Panc1 (cell line): ENCODE data around the gene VPS51. TPM values are rescaled to one million over a fixed set of nuclear protein-coding genes. Genes with fewer than 3 reads are reported as not detected.

ENCODE experiments used
- ATAC-seq: fragments of 200-7000 bp; cut with Tn5 transposase; 2 replicates; pipeline ENCODE4 v1.9.1; 2020; ENCODE audit warnings: mild to moderate bottlenecking, moderate library complexity
- BruUV-seq: library from RNA; stranded (reverse); fragments of 400-500 nt; replicated peaks from 2 replicates; lab custom pipeline; 2021; lab: Mats Ljungman, UMichigan
- CTCF ChIA-PET: fragments of 300-600 bp; sonication (Branson Sonifier 250); formaldehyde crosslinking; loops from one replicate; lab custom pipeline; 2022; ENCODE audit warnings: antibody characterized with exemption; lab: Charles Lee
- POLR2A ChIA-PET: fragments of 300-600 bp; sonication (Branson Sonifier 250); formaldehyde crosslinking; loops from one replicate; lab custom pipeline; 2022; ENCODE audit warnings: antibody characterized with exemption; lab: Charles Lee
- DNase-seq: peaks from one replicate; pipeline ENCODE4 v3.0.0-alpha.2; 2010; ENCODE audit warnings: low read depth, low spot score
- H3K27ac ChIP-seq: 2 replicates; pipeline ENCODE4 v1.5.1; 2011; ENCODE audit warnings: mild to moderate bottlenecking, low read length, inconsistent platforms
- H3K27me3 ChIP-seq: fragments of 200-500 bp; sonication (Bioruptor generic); 2 replicates; pipeline ENCODE4 v1.6.0; 2014; ENCODE audit warnings: low read length, inconsistent platforms; ENCODE audit not compliant: control insufficient read depth, insufficient read depth
- H3K36me3 ChIP-seq: fragments of 200-500 bp; sonication (Bioruptor generic); 2 replicates; pipeline ENCODE4 v1.5.1; 2014; ENCODE audit warnings: inconsistent platforms, mild to moderate bottlenecking, low read length, moderate library complexity; ENCODE audit not compliant: control insufficient read depth, insufficient read depth
- H3K4me1 ChIP-seq: 2 replicates; pipeline ENCODE4 v1.5.1; 2011; ENCODE audit warnings: inconsistent platforms, mild to moderate bottlenecking, low read length, moderate library complexity; ENCODE audit not compliant: control insufficient read depth, insufficient read depth
- H3K4me3 ChIP-seq, 2 experiments: 2 replicates each; pipeline ENCODE4 v1.5.1; 2011 to 2012; ENCODE audit warnings: low read depth in 2 of 2, low read length in 2 of 2, mild to moderate bottlenecking in 2 of 2, inconsistent platforms in 1 of 2, moderate library complexity in 1 of 2
- H3K9me3 ChIP-seq: fragments of 200-500 bp; sonication (Bioruptor generic); 2 replicates; pipeline ENCODE4 v1.5.1; 2014; ENCODE audit warnings: low read depth, mild to moderate bottlenecking, inconsistent platforms, low read length, moderate library complexity; ENCODE audit not compliant: control insufficient read depth, insufficient read depth
- POLR2AphosphoS5 ChIP-seq: IDR thresholded peaks from 2 replicates; pipeline ENCODE4 v1.6.1; 2012; ENCODE audit warnings: mild to moderate bottlenecking, low read depth, low read length, moderate library complexity
- SIN3A ChIP-seq: IDR thresholded peaks from 2 replicates; pipeline ENCODE4 v1.6.1; 2012; ENCODE audit warnings: low read depth, mild to moderate bottlenecking, low read length, moderate library complexity, borderline replicate concordance; ENCODE audit not compliant: insufficient read depth
- TCF7L2 ChIP-seq: IDR thresholded peaks from 2 replicates; pipeline ENCODE4 v1.6.1; 2011; ENCODE audit warnings: mild to moderate bottlenecking, low read depth, low read length, inconsistent platforms
- in situ Hi-C: cut with HindIII; loops from 2 replicates; pipeline ENCODE4 v1.10.0; 2016; ENCODE audit warnings: low sequenced_read_pairs, low pct_unique_long_range_greater_than_20kb
- intact Hi-C: fragments of 100-400 bp; cut with micrococcal nuclease; formaldehyde crosslinking; loops from one replicate; pipeline ENCODE4 v1.10.0; 2022; ENCODE audit not compliant: unreplicated experiment
- total RNA-seq: library from RNA; stranded (reverse); gene quantifications from one replicate; pipeline ENCODE4 v1.2.1, GENCODE V29; 2021; ENCODE audit not compliant: unreplicated experiment
- TF ChIP-seq, protein P1 (sequence below): fragments of 450-650 bp; IDR thresholded peaks from 2 replicates; pipeline ENCODE4 v1.5.1; 2017; ENCODE audit warnings: mild to moderate bottlenecking
- TF ChIP-seq, protein P2 (sequence below), 2 experiments: IDR thresholded peaks; 2 replicates each; pipeline ENCODE4 v1.6.1; 2011 to 2012; ENCODE audit warnings: low read depth in 2 of 2, control low read depth in 1 of 2, low read length in 1 of 2, mild to moderate bottlenecking in 1 of 2, moderate library complexity in 1 of 2; ENCODE audit not compliant: insufficient read depth in 1 of 2

The VPS51 gene
- total RNA-seq, 1 experiment from 2014 or later: 101 TPM

DNA sequence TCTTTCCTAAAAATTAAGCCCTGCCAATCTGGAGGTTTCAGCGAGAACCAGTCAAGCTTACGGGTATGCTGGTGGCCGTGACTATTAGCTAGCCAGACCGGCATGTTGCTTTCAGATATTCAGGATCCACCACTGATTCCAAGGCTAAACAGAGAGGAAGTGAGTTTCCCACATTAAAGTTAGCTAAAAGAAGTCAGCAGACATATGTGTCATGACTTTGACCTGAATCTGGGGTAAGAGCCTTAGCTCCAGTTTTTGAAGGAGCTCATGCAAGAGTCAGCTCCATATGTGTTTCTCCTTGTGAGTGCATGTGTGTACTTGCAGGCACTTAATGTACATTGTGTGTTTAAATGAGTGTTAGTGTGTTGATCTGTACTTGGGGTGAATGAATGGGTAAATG lies 10.6 kb upstream of the VPS51 start:
- CTCF ChIA-PET: interaction anchor here (0.9 kb wide), 1 partner anchor 26 kb away, joined by 5 read pairs; the partner anchor contains the start of gene TM7SF2
- in situ Hi-C loops (no loop called here), intact Hi-C loops (no loop called here)
- Histone ChIP-seq H3K27me3 (no peaks in the 10 kb centered on the region), H3K4me1 (peaks cover 15% of the 10 kb centered on the region), H3K27ac (no peak overlapping the region), H3K36me3 (peaks cover 7% of the 10 kb centered on the region), H3K4me3 (peak overlapping the region in 1 of 2 experiments; percentile 99; a peak in 2 of 4 replicates), H3K9me3 (no peaks in the 10 kb centered on the region)
- ATAC-seq: no peak
- DNase-seq: no peak
- BruUV-seq: no TSS peak
- POLR2A ChIA-PET: interaction anchor here (0.6 kb wide), 1 partner anchor 26 kb away, joined by 3 read pairs; no protein-coding TSS in a partner anchor
- no peak for TF ChIP-seq SIN3A
- TF ChIP-seq, protein P1, sequence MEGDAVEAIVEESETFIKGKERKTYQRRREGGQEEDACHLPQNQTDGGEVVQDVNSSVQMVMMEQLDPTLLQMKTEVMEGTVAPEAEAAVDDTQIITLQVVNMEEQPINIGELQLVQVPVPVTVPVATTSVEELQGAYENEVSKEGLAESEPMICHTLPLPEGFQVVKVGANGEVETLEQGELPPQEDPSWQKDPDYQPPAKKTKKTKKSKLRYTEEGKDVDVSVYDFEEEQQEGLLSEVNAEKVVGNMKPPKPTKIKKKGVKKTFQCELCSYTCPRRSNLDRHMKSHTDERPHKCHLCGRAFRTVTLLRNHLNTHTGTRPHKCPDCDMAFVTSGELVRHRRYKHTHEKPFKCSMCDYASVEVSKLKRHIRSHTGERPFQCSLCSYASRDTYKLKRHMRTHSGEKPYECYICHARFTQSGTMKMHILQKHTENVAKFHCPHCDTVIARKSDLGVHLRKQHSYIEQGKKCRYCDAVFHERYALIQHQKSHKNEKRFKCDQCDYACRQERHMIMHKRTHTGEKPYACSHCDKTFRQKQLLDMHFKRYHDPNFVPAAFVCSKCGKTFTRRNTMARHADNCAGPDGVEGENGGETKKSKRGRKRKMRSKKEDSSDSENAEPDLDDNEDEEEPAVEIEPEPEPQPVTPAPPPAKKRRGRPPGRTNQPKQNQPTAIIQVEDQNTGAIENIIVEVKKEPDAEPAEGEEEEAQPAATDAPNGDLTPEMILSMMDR: no peak

DNA sequence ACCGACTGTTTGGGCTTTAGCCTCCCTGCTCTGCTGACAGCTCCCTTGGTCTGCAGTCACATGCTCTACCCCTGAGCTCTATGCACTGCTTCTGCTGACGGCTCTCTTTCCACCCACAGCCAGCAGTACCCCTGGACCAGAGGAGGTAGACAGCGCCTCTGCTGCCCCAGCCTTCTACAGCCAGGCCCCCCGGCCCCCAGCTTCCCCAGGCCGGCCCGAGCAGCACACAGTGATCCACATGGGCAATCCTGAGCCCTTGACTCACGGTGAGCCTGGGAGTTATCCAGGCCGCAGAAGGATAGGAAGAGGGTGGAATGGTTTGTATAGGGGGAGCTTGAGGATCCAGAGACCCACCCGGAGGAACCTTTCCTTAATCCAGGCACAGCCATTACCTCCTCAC lies 9.2 kb upstream of the VPS51 start:
- Histone ChIP-seq H3K36me3 (peaks cover 3% of the 10 kb centered on the region; the same call in 1 of the 2 replicates), H3K27ac (no peak overlapping the region), H3K9me3 (no peaks in the 10 kb centered on the region), H3K27me3 (no peaks in the 10 kb centered on the region), H3K4me1 (peaks cover 15% of the 10 kb centered on the region), H3K4me3 (no peak overlapping the region)
- intact Hi-C loops: no loop called here
- in situ Hi-C loops: no loop called here
- ATAC-seq (no peak), DNase-seq (no peak)
- ChIA-PET CTCF (no interaction called here), POLR2A (no interaction called here)
- no TSS peak for BruUV-seq
- TF ChIP-seq TCF7L2 (no peak), SIN3A (no peak), POLR2AphosphoS5 (no peak)
- TF ChIP-seq, protein P1: no peak
- TF ChIP-seq, protein P2, sequence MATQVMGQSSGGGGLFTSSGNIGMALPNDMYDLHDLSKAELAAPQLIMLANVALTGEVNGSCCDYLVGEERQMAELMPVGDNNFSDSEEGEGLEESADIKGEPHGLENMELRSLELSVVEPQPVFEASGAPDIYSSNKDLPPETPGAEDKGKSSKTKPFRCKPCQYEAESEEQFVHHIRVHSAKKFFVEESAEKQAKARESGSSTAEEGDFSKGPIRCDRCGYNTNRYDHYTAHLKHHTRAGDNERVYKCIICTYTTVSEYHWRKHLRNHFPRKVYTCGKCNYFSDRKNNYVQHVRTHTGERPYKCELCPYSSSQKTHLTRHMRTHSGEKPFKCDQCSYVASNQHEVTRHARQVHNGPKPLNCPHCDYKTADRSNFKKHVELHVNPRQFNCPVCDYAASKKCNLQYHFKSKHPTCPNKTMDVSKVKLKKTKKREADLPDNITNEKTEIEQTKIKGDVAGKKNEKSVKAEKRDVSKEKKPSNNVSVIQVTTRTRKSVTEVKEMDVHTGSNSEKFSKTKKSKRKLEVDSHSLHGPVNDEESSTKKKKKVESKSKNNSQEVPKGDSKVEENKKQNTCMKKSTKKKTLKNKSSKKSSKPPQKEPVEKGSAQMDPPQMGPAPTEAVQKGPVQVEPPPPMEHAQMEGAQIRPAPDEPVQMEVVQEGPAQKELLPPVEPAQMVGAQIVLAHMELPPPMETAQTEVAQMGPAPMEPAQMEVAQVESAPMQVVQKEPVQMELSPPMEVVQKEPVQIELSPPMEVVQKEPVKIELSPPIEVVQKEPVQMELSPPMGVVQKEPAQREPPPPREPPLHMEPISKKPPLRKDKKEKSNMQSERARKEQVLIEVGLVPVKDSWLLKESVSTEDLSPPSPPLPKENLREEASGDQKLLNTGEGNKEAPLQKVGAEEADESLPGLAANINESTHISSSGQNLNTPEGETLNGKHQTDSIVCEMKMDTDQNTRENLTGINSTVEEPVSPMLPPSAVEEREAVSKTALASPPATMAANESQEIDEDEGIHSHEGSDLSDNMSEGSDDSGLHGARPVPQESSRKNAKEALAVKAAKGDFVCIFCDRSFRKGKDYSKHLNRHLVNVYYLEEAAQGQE (IDR thresholded peaks at IDR 0.05; ENCODE audit: insufficient read depth in 1 of 2, low read depth in 2 of 2, low read length in 1 of 2): no peak
